NCI-H187 (cell line): ENCODE results near the gene TRPC4.

Experiments
- DNase-seq, 2 experiments: peaks; one replicate each; lab custom pipeline; 2025; lab: John Stamatoyannopoulos, UW

Gene TRPC4

DNA sequence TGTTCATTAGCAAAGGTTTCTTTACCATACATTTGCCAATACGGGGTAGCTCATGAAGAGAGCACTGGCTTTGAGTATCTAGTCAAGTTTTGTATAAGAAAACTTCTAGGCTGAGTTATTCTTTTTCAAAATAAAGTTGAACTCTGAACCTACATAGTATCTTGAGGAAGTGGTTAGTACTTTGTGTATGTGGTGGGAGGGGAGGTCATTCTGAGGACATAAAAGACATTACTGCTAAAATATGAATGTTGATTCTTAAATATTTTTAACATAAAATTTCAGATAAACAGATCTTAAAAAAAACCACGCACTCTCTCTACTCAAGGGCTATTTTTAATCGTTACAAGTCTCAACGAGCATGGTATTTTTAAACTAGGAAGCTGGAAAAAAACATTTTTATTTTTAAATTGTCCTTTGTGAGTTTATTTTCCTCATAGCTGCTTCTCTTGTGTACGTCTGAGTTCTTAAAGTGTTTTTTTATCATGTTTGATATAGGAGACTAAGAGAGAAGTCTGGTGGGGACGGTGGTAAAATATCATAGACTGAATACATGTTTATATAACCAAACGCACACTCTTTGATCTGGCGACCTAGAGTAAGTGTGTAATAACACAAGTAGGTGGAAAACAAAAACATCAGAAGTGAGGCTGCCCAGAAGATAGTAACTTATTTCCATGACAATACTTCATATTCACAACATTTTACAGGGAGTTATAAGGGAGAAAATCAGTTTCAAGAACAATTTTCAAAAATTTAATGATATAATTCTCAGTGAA is 153.0 kb downstream of the TRPC4 start:
- DNase-seq: no peak

DNA sequence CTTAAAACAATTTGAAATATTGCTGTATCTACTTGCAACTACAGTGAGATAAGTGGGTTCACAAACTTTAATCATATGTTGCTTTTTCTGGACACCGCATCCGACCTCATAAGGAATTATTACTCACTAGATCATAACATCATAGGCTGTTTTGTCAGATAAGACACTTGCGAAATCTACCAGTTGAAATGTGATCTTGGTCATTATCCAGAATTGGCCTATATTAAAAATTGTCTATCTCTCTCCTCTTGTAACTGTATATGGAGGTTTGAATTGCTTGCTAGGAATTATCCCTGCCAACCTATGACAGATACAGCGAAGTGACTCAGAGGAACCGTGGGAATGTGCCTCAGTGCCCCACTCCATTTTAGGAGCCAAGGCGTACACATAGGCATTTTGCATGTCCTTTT is 154.0 kb downstream of the TRPC4 start:
- DNase-seq: no peak

GRCh38 chr13:37709318-37709717 is 160.3 kb downstream of the TRPC4 start:
- no peak for DNase-seq

GRCh38 chr13:37707739-37708500 is 161.7 kb downstream of the TRPC4 start:
- no peak for DNase-seq

GRCh38 chr13:37706041-37706440 is 163.5 kb downstream of the TRPC4 start:
- DNase-seq: no peak

DNA sequence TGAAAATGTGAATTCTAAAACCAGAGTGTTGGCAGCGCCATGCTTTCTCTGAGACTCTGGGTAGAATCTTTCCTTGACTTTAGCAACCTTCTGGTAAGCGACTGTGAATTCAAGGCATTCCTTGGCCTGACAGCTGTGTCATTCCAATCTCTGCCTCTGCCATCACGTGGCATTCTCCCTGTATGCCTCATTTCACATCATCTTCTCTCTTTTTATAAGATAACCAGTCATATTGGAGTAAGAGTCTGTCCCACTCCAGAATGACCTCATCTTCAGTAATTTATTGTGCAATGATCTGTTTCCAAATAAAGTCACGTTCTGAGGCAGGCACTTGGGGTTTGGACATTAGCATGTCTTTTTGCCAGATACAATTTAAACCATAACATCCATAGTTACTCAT is 167.6 kb downstream of the TRPC4 start:
- DNase-seq: no peak

DNA sequence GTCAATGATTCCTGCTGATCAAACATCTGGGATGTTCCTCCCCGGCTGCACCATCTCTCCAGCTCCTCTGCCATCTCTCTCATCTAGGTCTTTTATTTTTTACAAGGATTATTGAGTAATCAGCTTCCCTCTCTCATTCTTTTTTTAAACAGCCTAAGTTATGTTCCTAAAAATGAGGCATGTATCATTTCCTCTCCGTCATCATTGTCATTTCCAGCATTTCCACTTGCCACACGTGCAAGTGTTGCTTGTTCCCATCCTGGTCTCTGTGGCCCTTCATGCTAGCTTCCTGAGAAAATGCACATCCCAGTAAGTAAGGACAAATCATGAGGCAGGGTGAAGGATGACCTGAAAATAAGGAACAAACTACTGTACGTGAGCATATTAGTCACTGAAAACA is 168.3 kb downstream of the TRPC4 start:
- DNase-seq: no peak

DNA sequence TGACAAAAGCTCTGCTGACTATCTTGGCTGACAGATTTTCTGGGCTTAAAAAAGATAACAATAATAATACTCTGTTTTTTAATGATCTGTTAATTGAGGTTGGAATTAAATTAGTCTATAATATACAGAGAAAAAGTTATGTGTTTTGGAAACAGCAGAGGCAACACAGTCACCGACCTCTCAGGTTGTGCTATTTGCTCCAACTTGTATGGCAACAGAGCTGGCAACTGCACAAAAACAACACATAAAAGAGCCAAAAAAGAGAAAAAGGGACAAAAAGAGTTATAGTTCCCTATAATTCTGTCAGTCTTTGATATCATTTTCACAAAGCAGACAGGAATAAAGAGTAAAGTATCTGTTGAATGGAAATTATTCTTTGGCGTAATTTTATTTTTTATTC is 168.7 kb downstream of the TRPC4 start:
- DNase-seq: no peak

DNA sequence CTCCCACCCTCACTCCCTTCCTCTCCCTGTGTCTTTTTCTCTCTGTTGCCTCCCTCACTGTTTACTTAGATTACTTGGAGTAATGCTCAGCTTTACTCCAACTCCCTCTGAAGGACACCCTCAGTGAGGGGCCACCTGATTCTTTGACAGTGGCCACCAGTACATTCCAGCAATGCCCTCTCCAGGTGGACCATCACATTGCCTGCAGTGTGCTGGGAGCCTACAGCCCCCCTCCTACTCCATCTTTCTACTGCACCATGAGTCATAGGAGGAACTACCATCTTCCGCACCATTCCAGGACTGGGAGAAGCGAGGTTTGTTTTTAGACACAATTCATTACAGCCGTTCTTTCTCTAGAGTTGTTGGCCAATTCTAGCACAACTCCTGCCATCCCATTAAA is 174.4 kb downstream of the TRPC4 start:
- no peak for DNase-seq

GRCh38 chr13:37690361-37690760 is 179.2 kb downstream of the TRPC4 start:
- no peak for DNase-seq

DNA sequence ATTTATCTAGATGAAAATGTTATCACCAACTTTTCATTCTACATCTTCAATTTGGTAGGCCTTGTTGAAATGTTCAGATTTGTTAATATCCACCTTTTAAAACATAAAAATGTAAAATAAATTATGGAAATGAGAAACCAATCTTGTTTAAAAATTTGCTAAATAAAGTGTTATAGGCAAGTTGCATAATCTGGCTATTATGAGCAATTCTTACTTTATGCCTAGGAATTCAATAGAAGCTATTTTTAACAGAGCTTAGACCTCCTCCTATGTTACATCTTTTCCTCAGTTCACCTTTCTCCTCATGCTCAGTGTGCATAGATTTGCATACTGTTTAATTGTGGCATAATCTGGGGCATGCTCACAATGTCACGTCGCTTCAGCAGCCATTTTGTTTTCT is 183.1 kb downstream of the TRPC4 start:
- no peak for DNase-seq

DNA sequence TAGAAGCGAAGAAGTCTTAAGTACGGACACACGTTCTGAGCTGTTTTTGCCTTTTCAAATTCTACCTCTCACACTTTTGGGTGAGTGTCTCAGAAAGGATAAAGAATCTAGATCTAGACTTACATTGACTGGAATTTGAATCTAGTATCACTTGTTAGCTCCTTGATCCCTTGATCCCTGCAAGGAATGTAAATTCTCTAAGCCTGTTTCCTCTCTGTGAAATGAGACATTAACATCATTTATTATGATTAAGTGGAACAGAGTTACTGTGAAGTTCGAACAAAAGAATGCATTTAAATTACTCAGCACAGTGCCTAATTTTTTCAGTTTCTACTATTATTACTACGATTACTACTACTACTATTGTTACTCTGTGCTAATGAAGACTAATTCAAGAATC is 184.4 kb downstream of the TRPC4 start:
- no peak for DNase-seq

- no peak for DNase-seq
These were observed 187.1 kb downstream of the TRPC4 start for GRCh38 chr13:37682496-37682895.

GRCh38 chr13:37681281-37682032 is 188.1 kb downstream of the TRPC4 start:
- DNase-seq: no peak

- no peak for DNase-seq
These were observed 189.4 kb downstream of the TRPC4 start for GRCh38 chr13:37680137-37680536.

GRCh38 chr13:37679043-37679442 is 190.5 kb downstream of the TRPC4 start:
- no peak for DNase-seq

DNA sequence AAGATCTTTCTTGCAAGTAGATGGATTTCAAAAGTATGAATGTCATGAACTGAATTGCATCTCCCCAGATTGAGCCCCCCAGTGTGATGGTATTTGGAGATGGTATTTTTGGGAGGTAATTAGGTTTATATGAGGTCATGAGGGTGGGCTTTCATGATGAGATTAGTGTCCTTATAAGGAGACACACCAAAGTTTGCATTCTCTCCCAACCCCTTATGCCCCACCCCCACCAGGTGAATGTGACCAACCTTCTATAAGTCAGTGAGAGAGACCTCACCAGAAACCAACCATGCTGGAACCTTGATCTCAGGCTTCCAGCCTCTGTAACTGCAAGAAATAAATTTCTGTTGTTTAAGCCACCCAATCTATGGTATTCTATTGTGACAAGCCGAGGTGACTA is 199.7 kb downstream of the TRPC4 start:
- DNase-seq: no peak

- no peak for DNase-seq
These were observed 201.9 kb downstream of the TRPC4 start for GRCh38 chr13:37667702-37668101.

DNA sequence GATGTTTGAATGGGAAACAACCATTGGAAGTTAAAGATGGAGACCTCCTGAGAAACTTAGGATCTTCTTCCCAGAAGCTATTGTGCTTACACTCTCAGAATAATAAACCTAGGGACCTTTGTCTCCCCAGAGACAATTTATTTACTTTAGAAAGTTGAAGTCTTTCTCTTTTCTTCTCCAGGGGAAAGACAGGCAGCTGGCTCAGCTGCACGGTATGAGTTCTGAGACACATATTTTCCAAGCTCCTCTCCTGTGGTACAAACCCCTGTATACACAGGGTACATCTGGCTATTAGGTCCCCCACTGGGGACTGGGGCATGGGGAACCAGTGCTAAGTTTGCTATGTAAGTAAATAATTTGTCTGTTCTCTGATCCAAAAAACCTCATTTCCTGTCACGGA is 203.5 kb downstream of the TRPC4 start:
- no peak for DNase-seq

GRCh38 chr13:37665420-37665819 is 204.2 kb downstream of the TRPC4 start:
- DNase-seq: no peak

DNA sequence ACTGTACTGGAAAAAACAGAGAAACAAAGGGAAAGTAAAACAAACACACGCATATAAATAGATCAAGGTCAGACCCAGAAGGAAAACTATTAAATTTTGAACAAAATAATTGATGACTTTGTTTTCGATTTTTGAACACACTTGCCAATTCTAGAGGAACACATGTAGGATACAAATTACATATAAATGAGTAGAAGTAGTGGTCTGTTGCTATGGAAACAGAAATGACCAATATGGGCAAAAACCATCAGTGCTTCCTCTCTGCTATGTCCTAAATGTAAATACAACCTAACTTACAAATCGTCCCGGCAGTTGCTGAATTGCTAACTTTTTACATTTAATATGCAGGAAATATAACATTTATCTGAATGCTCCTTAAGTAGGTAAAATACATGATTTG is 205.8 kb downstream of the TRPC4 start:
- no peak for DNase-seq

- no peak for DNase-seq
These were observed 206.9 kb downstream of the TRPC4 start for GRCh38 chr13:37662624-37663023.

DNA sequence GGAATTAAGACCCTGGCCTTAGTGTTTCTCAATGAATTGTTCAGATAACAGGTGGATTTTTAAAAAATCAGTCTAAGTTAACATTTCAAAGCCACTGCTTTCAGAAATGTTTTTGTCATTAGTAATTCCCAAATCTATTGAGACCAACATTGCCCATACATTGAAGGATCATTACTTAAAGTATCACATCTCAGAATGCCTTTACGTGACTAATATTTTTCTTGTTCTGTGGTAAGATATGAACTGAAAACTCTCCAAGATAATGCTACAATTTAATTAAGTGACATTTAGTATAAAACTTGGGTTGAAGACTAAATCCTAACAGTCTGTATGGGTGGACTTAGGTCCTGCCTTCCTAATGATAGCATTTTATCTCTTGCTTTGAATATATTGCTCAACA is 211.6 kb downstream of the TRPC4 start:
- no peak for DNase-seq
